ENCODE results near the gene DNPH1. TPM values are rescaled to one million over a fixed set of nuclear protein-coding genes. Genes with fewer than 3 reads are reported as not detected.

Gene DNPH1
- total RNA-seq, 6 donors from 2014 or later = 15.7 to 63.4 (median 44.4) TPM

- peak; percentile 92 to 97 for DNase-seq
- H3K27ac ChIP-seq = peak within 1 kb of the TSS; percentile 61 to 88 (median 82)
- peaks cover 15 to 29% (median 21%) of the 10 kb centered on the region in 4 donors for H3K4me1 ChIP-seq
- WGBS, 2 donors = 1% methylated on average over 21 to 42 of the region's 51 CpGs
- peak within 1 kb of the TSS; percentile 87 to 98 (median 91) for H3K4me3 ChIP-seq
- TF ChIP-seq CTCF (IDR thresholded peaks at IDR 0.05) (peak in 2 of 6 experiments; percentile 16 to 21), EP300 (IDR thresholded peaks at IDR 0.05) (peak in 1 of 4 donors; percentile 70), POLR2AphosphoS5 (IDR thresholded peaks at IDR 0.05) (peak; percentile 79 to 95), POLR2A (IDR thresholded peaks at IDR 0.05) (peak in 2 of 4 donors; percentile 32 to 84)
- H3K27me3 ChIP-seq = no peaks in the 10 kb centered on the region
- no peaks in the 10 kb centered on the region for H3K9me3 ChIP-seq
- H3K36me3 ChIP-seq = peaks cover 11 to 59% (median 41%) of the 10 kb centered on the region in 4 donors
- ATAC-seq (ENCODE audit: low FRiP score in 2 of 2) = peak; percentile 97 to 98
Observed at GRCh38 chr6:43181942-43182860, 47.1 kb downstream of the DNPH1 start, which contains the start of gene CUL9. TSS of gene CUL9 (plus strand) at chr6:43182196. CDS start at chr6:43184311, 2,115 bp downstream.

- ATAC-seq (ENCODE audit: low FRiP score in 2 of 2) = no peak
Observed at GRCh38 chr6:43181621-43181941, 47.7 kb downstream of the DNPH1 start.

GRCh38 chr6:43180985-43181384 is 48.3 kb downstream of the DNPH1 start:
- WGBS, 2 donors = 72 to 81% methylated on average over 5 of the region's 5 CpGs
- Histone ChIP-seq H3K27ac (peak overlapping the region in 3 of 4 donors; percentile 61 to 88 (median 77)), H3K27me3 (no peaks in the 10 kb centered on the region), H3K4me3 (no peak overlapping the region), H3K9me3 (no peaks in the 10 kb centered on the region), H3K4me1 (peaks cover 17 to 35% (median 21%) of the 10 kb centered on the region in 4 donors), H3K36me3 (peaks cover 15 to 59% (median 36%) of the 10 kb centered on the region in 4 donors)
- DNase-seq (no peak), ATAC-seq (ENCODE audit: low FRiP score in 2 of 2) (no peak)
- TF ChIP-seq CTCF (IDR thresholded peaks at IDR 0.05) = no peak
- TF ChIP-seq POLR2A (IDR thresholded peaks at IDR 0.05) = no peak
- TF ChIP-seq EP300 (IDR thresholded peaks at IDR 0.05) = no peak
- TF ChIP-seq POLR2AphosphoS5 (IDR thresholded peaks at IDR 0.05) = no peak

More at GRCh38 chr6:43181621-43181941, 47.7 kb downstream of the DNPH1 start:
- Histone ChIP-seq H3K36me3 (peaks cover 11 to 59% (median 37%) of the 10 kb centered on the region in 4 donors), H3K9me3 (no peaks in the 10 kb centered on the region), H3K27me3 (no peaks in the 10 kb centered on the region), H3K4me1 (peaks cover 15 to 29% (median 21%) of the 10 kb centered on the region in 4 donors), H3K4me3 (peak overlapping the region; percentile 87 to 98 (median 91)), H3K27ac (peak overlapping the region; percentile 61 to 88 (median 82))
- TF ChIP-seq CTCF (IDR thresholded peaks at IDR 0.05) (no peak), POLR2A (IDR thresholded peaks at IDR 0.05) (no peak), EP300 (IDR thresholded peaks at IDR 0.05) (no peak)
- no peak for DNase-seq
- 48% methylated on average over 9 of the region's 9 CpGs for WGBS, 2 donors

GRCh38 chr6:43180058-43180457 is 49.2 kb downstream of the DNPH1 start:
- 84 to 88% methylated on average over 7 of the region's 7 CpGs for WGBS, 2 donors
- peaks cover 26 to 44% (median 29%) of the 10 kb centered on the region in 4 donors for H3K4me1 ChIP-seq
- peaks cover 19 to 59% (median 36%) of the 10 kb centered on the region in 4 donors for H3K36me3 ChIP-seq
- ATAC-seq (ENCODE audit: low FRiP score in 2 of 2) (no peak), DNase-seq (no peak)
- no peak overlapping the region for H3K4me3 ChIP-seq
- TF ChIP-seq EP300 (IDR thresholded peaks at IDR 0.05) = no peak
- TF ChIP-seq POLR2A (IDR thresholded peaks at IDR 0.05) = no peak
- no peak for TF ChIP-seq POLR2AphosphoS5 (IDR thresholded peaks at IDR 0.05)
- TF ChIP-seq CTCF (IDR thresholded peaks at IDR 0.05) = no peak
- no peaks in the 10 kb centered on the region for H3K27me3 ChIP-seq
- no peaks in the 10 kb centered on the region for H3K9me3 ChIP-seq
- H3K27ac ChIP-seq = no peak overlapping the region

Measured in upper lobe of left lung (tissue), 6 donors.